SK-N-SH (cell line): Measurements from ENCODE around the gene LMNTD2. TPM values are rescaled to one million over a fixed set of nuclear protein-coding genes. Genes with fewer than 3 reads are reported as not detected.

ENCODE experiments used
- CTCF ChIA-PET: fragments of 300-600, 350-600 bp; formaldehyde crosslinking; extraction: SDS; loops from one replicate; lab custom pipeline; 2021; lab: Yijun Ruan, JAX
- POLR2A ChIA-PET: fragments of 350-600 bp; sonication (Branson Sonifier 250); formaldehyde crosslinking; extraction: SDS; loops from one replicate; lab custom pipeline; 2020; ENCODE audit warnings: antibody characterized with exemption, inconsistent platforms; lab: Yijun Ruan, JAX
- DNase-seq: peaks from one replicate; pipeline ENCODE4 v3.0.0; 2012
- H2AFZ ChIP-seq: fragments of 200-600 bp; sonication (generic); 2 replicates; pipeline ENCODE4 v1.8.1; 2016; ENCODE audit warnings: antibody characterized with exemption, mild to moderate bottlenecking, low read depth
- H3F3A ChIP-seq: fragments of 200-600 bp; sonication (generic); replicated peaks from 2 replicates; pipeline ENCODE3; 2016; ENCODE audit warnings: antibody characterized with exemption, mild to moderate bottlenecking; ENCODE audit not compliant: insufficient read depth
- H3K27ac ChIP-seq, 2 experiments: fragments of 200-500 bp in 1 of 2; fragments of 200-600 bp in 1 of 2; sonication (Bioruptor generic) in 1 of 2; sonication (generic), shearing (Covaris generic) in 1 of 2; 2 replicates each; pipeline versions ENCODE4 v1.5.1 to v1.6.1; 2014 to 2016; ENCODE audit warnings: low read depth in 2 of 2, inconsistent platforms in 1 of 2, low read length in 1 of 2, mild to moderate bottlenecking in 1 of 2, mixed read lengths in 1 of 2
- H3K27me3 ChIP-seq: fragments of 200-600 bp; sonication (generic), shearing (Covaris generic); 2 replicates; pipeline ENCODE4 v1.6.1; 2016; ENCODE audit warnings: mixed run types; ENCODE audit not compliant: insufficient read depth
- H3K36me3 ChIP-seq, 2 experiments: fragments of 200-500 bp in 1 of 2; fragments of 200-600 bp in 1 of 2; sonication (Bioruptor generic) in 1 of 2; sonication (generic) in 1 of 2; replicated peaks in 1 of 2; 2 replicates each; pipeline versions ENCODE3 to v1.5.1; 2014 to 2016; ENCODE audit warnings: low read length in 1 of 2, mild to moderate bottlenecking in 1 of 2; ENCODE audit not compliant: insufficient read depth in 2 of 2, control insufficient read depth in 1 of 2
- H3K4me1 ChIP-seq, 2 experiments: fragments of 200-500 bp in 1 of 2; fragments of 200-600 bp in 1 of 2; sonication (Bioruptor generic) in 1 of 2; sonication (generic), shearing (Covaris generic) in 1 of 2; 2 replicates each; pipeline versions ENCODE4 v1.5.1 to v1.6.1; 2014 to 2016; ENCODE audit warnings: low read depth in 1 of 2, low read length in 1 of 2, mixed run types in 1 of 2; ENCODE audit not compliant: insufficient read depth in 2 of 2, control insufficient read depth in 1 of 2
- H3K4me2 ChIP-seq: fragments of 200-600 bp; sonication (generic), shearing (Covaris generic); 2 replicates; pipeline ENCODE4 v1.6.1; 2017; ENCODE audit warnings: mixed run types
- H3K4me3 ChIP-seq, 2 experiments: fragments of 200-500 bp in 1 of 2; fragments of 200-600 bp in 1 of 2; sonication (Bioruptor generic) in 1 of 2; sonication (generic), shearing (Covaris generic) in 1 of 2; 2 replicates each; pipeline versions ENCODE4 v1.5.1 to v1.8.1; 2014 to 2016; ENCODE audit warnings: low read depth in 2 of 2, inconsistent platforms in 1 of 2, low read length in 1 of 2, mild to moderate bottlenecking in 1 of 2, mixed read lengths in 1 of 2, moderate library complexity in 1 of 2
- H3K79me2 ChIP-seq: fragments of 200-600 bp; sonication (generic); 2 replicates; pipeline ENCODE4 v1.8.1; 2017; ENCODE audit warnings: mild to moderate bottlenecking; ENCODE audit not compliant: insufficient read depth
- H3K9ac ChIP-seq: fragments of 200-600 bp; sonication (generic); 2 replicates; pipeline ENCODE4 v1.6.1; 2017; ENCODE audit warnings: mixed run types
- H3K9me2 ChIP-seq: fragments of 200-600 bp; sonication (generic); 2 replicates; pipeline ENCODE4 v1.6.1; 2017; ENCODE audit warnings: mixed run types
- H3K9me3 ChIP-seq: fragments of 200-600 bp; sonication (generic); 2 replicates; pipeline ENCODE4 v1.6.1; 2017; ENCODE audit warnings: mixed run types, mild to moderate bottlenecking, moderate library complexity
- H4K20me1 ChIP-seq: fragments of 200-600 bp; sonication (generic); 2 replicates; pipeline ENCODE4 v1.6.1; 2017; ENCODE audit warnings: mild to moderate bottlenecking, mixed run types; ENCODE audit not compliant: insufficient read depth
- CTCF ChIP-seq: fragments of 200-600 bp; sonication (generic); IDR thresholded peaks from 2 replicates; pipeline ENCODE4 v1.6.1; 2017; ENCODE audit warnings: antibody characterized with exemption, mild to moderate bottlenecking, moderate library complexity
- EZH2phosphoT487 ChIP-seq: fragments of 200-600 bp; sonication (generic); IDR thresholded peaks from 2 replicates; pipeline ENCODE4 v1.6.1; 2017; ENCODE audit warnings: low read depth, mixed run types, mild to moderate bottlenecking, antibody characterized with exemption, moderate library complexity, borderline replicate concordance
- FOSL2 ChIP-seq: IDR thresholded peaks from 2 replicates; pipeline ENCODE4 v1.4.0; 2012; ENCODE audit warnings: low read depth, mild to moderate bottlenecking, moderate library complexity, borderline replicate concordance
- FOXJ3 ChIP-seq: sonication (generic); formaldehyde crosslinking; IDR thresholded peaks from 2 replicates; pipeline ENCODE4 v1.5.1; 2020; ENCODE audit warnings: mild to moderate bottlenecking, missing genetic modification reagents
- IRF3 ChIP-seq: fragments of 150-350 bp; IDR thresholded peaks from 2 replicates; pipeline ENCODE4 v1.6.1; 2016; ENCODE audit warnings: mild to moderate bottlenecking, low read depth, low read length
- JUND ChIP-seq: IDR thresholded peaks from 2 replicates; pipeline ENCODE4 v1.4.0; 2012
- MAX ChIP-seq: IDR thresholded peaks from 2 replicates; pipeline ENCODE4 v1.4.0; 2012; ENCODE audit warnings: low read depth
- MEF2A ChIP-seq: IDR thresholded peaks from 2 replicates; pipeline ENCODE4 v1.4.0; 2012; ENCODE audit warnings: low read depth, borderline replicate concordance
- MXI1 ChIP-seq: IDR thresholded peaks from 2 replicates; pipeline ENCODE4 v1.6.1; 2012; ENCODE audit warnings: mild to moderate bottlenecking, low read depth, low read length, improper control_type of control experiment
- RAD21 ChIP-seq: IDR thresholded peaks from 2 replicates; pipeline ENCODE4 v1.6.1; 2012; ENCODE audit warnings: mild to moderate bottlenecking, low read length
- RCOR1 ChIP-seq: fragments of 150-350 bp; IDR thresholded peaks from 2 replicates; pipeline ENCODE4 v1.6.1; 2017; ENCODE audit warnings: antibody characterized with exemption, low read length
- REST ChIP-seq: IDR thresholded peaks from 2 replicates; pipeline ENCODE4 v1.6.1; 2012; ENCODE audit warnings: mild to moderate bottlenecking, low read depth, low read length, moderate library complexity
- RFX5 ChIP-seq: IDR thresholded peaks from 2 replicates; pipeline ENCODE4 v1.6.1; 2012; ENCODE audit warnings: mild to moderate bottlenecking, improper control_type of control experiment, low read length
- RXRA ChIP-seq: IDR thresholded peaks from 2 replicates; pipeline ENCODE4 v1.4.0; 2012; ENCODE audit warnings: low read depth, mild to moderate bottlenecking, borderline replicate concordance
- SIN3A ChIP-seq: IDR thresholded peaks from 2 replicates; pipeline ENCODE4 v1.6.1; 2012; ENCODE audit warnings: low read depth, mild to moderate bottlenecking, low read length, moderate library complexity, borderline replicate concordance
- SMC3 ChIP-seq: IDR thresholded peaks from 2 replicates; pipeline ENCODE4 v1.6.1; 2012; ENCODE audit warnings: low read depth, low read length, improper control_type of control experiment
- TCF12 ChIP-seq: IDR thresholded peaks from 2 replicates; pipeline ENCODE4 v1.4.0; 2012
- TEAD4 ChIP-seq: IDR thresholded peaks from 2 replicates; pipeline ENCODE4 v1.4.0; 2012; ENCODE audit warnings: mild to moderate bottlenecking, borderline replicate concordance; ENCODE audit not compliant: insufficient read depth
- WGBS: methylation state at CpG from one replicate; pipeline ENCODE4 v1.1.6; 2017; ENCODE audit warnings: low lambda C conversion rate; 5-methylcytosine and 5-hydroxymethylcytosine counted together
- polyA plus RNA-seq, 3 experiments: library from polyadenylated mRNA; depleted of rRNA; stranded (reverse); fragments of >200 nt; gene quantifications; 2 replicates each; pipeline ENCODE4 v1.2.3, GENCODE V29; 2012

LMNTD2 gene
- polyA plus RNA-seq, 1 of the 3 experiments (the other 2 are of a cell fraction) = 2.4 TPM

- ChIA-PET CTCF (interaction anchor here (0.6 to 6.8 kb wide), 7 partner anchors 10 to 161 kb away, joined by 3 to 41 read pairs (median 3); no protein-coding TSS in a partner anchor), POLR2A (interaction anchor here (0.7 to 3.0 kb wide), 2 partner anchors 10 to 67 kb away, joined by 3 to 9 read pairs; partner anchors contain the start of gene PHRF1)
- Histone ChIP-seq H3K9ac (no peak overlapping the region), H3K9me3 (no peaks in the 10 kb centered on the region), H3K4me2 (peak overlapping the region; percentile 94; the same call in 1 of the 2 replicates), H2AFZ (no peak overlapping the region), H3K36me3 (no peaks in the 10 kb centered on the region), H3K4me3 (no peak overlapping the region), H3K4me1 (peaks cover 6 to 35% of the 10 kb centered on the region in 2 experiments; a peak in 2 of 4 replicates), H3F3A (peaks cover 6% of the 10 kb centered on the region), H4K20me1 (no peaks in the 10 kb centered on the region), H3K27ac (no peak overlapping the region; a peak in 1 of 4 replicates), H3K27me3 (no peaks in the 10 kb centered on the region), H3K79me2 (peaks cover 11% of the 10 kb centered on the region; the same call in 1 of the 2 replicates), H3K9me2 (no peaks in the 10 kb centered on the region)
- no peak for DNase-seq
- WGBS = 68% methylated on average over 5 of the region's 12 CpGs
- TF ChIP-seq TEAD4 = no peak
- TF ChIP-seq CTCF = 0 out of 2 replicates have a peak, but pooled peaks have one; percentile 11
- no peak for TF ChIP-seq RFX5
Measured at GRCh38 chr11:565921-566509, 5.5 kb upstream of the LMNTD2 start.

- Histone ChIP-seq H3K9me3 (no peaks in the 10 kb centered on the region), H3K9me2 (no peaks in the 10 kb centered on the region), H2AFZ (no peak overlapping the region), H3K4me3 (no peak overlapping the region), H4K20me1 (no peaks in the 10 kb centered on the region), H3F3A (peaks cover 6% of the 10 kb centered on the region), H3K79me2 (peaks cover 11% of the 10 kb centered on the region; the same call in 1 of the 2 replicates), H3K36me3 (no peaks in the 10 kb centered on the region), H3K27me3 (no peaks in the 10 kb centered on the region), H3K27ac (no peak overlapping the region), H3K4me1 (peaks cover 5 to 34% of the 10 kb centered on the region in 2 experiments; a peak in 2 of 4 replicates), H3K9ac (no peak overlapping the region), H3K4me2 (no peak overlapping the region)
- no peak for DNase-seq
- WGBS = 93% methylated on average over 9 of the region's 12 CpGs
- TF ChIP-seq RFX5 = no peak
- TF ChIP-seq FOXJ3 = no peak
- no peak for TF ChIP-seq RAD21
- no peak for TF ChIP-seq MEF2A
- no peak for TF ChIP-seq RXRA
- TF ChIP-seq REST = no peak
- TF ChIP-seq JUND = no peak
- TF ChIP-seq TCF12 = no peak
- TF ChIP-seq SMC3 = no peak
- TF ChIP-seq MXI1 = no peak
- no peak for TF ChIP-seq RCOR1
- TF ChIP-seq FOSL2 = no peak
- no peak for TF ChIP-seq EZH2phosphoT487
- TF ChIP-seq SIN3A = no peak
- TF ChIP-seq TEAD4 = no peak
- no peak for TF ChIP-seq IRF3
- TF ChIP-seq MAX = no peak
- CTCF ChIA-PET = interaction anchor here (6.8 kb wide), 1 partner anchor 8 kb away, joined by 41 read pairs; no protein-coding TSS in a partner anchor
- POLR2A ChIA-PET = interaction anchor here (0.7 to 1.9 kb wide), 3 partner anchors 8 to 132 kb away, joined by 3 to 14 read pairs (median 3); no protein-coding TSS in a partner anchor
Measured at GRCh38 chr11:563812-564578, 3.5 kb upstream of the LMNTD2 start.
